RWPE1 (cell line): ENCODE measurements around the gene CDIPT.

Experiments
- CTCF ChIA-PET: fragments of 350-600 bp; sonication (Branson Sonifier 250); formaldehyde crosslinking; extraction: SDS; loops from one replicate; lab custom pipeline; 2021; lab: Yijun Ruan, JAX
- POLR2A ChIA-PET: fragments of 400-600 bp; formaldehyde crosslinking; extraction: SDS; loops from one replicate; lab custom pipeline; 2020; ENCODE audit warnings: antibody characterized with exemption; ENCODE audit not compliant: low non-redundant PET; lab: Yijun Ruan, JAX
- DNase-seq: peaks from one replicate; pipeline ENCODE4 v3.0.0; 2012; ENCODE audit warnings: low spot score
- H3K27ac ChIP-seq: fragments of 450-650 bp; 2 replicates; pipeline ENCODE4 v1.5.1; 2017
- TF ChIP-seq, protein P1 (sequence below): fragments of 450-650 bp; conservative IDR thresholded peaks from 2 replicates; pipeline ENCODE4 v1.5.1; 2017; ENCODE audit warnings: low read depth, mild to moderate bottlenecking

Gene CDIPT

DNA sequence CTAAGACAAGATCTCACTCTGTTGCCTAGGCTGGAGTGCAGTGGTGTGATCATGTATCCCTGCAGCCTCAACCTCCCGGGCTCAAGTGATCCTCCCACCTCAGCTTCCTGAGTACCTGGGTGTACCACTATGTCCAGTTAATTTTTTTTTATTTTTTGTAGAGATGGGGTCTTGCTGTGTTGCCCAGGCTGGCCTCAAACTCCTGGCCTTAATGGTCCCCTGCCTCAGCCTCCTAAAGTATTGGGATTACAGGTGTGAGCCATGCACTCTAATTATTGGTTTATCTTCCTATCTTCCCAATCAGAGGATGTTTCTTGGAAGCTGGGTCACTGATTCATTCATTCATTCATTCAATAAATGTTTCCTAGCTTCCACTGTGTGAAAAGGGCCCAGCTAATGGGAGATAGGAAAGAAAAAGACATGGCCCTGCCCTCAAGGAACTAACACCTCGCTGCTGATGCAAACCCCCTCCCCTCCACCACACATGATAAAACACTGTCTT is 45.7 kb upstream of the CDIPT start:
- 0 out of 2 replicates have a peak overlapping the region, but pooled peaks have one; percentile 5 for H3K27ac ChIP-seq
- TF ChIP-seq, protein P1, sequence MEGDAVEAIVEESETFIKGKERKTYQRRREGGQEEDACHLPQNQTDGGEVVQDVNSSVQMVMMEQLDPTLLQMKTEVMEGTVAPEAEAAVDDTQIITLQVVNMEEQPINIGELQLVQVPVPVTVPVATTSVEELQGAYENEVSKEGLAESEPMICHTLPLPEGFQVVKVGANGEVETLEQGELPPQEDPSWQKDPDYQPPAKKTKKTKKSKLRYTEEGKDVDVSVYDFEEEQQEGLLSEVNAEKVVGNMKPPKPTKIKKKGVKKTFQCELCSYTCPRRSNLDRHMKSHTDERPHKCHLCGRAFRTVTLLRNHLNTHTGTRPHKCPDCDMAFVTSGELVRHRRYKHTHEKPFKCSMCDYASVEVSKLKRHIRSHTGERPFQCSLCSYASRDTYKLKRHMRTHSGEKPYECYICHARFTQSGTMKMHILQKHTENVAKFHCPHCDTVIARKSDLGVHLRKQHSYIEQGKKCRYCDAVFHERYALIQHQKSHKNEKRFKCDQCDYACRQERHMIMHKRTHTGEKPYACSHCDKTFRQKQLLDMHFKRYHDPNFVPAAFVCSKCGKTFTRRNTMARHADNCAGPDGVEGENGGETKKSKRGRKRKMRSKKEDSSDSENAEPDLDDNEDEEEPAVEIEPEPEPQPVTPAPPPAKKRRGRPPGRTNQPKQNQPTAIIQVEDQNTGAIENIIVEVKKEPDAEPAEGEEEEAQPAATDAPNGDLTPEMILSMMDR = no peak
- DNase-seq = no peak
- ChIA-PET POLR2A (no interaction called here), CTCF (interaction anchor here (0.5 to 0.7 kb wide), 3 partner anchors 17 to 109 kb away, joined by 3 to 5 read pairs (median 3); no protein-coding TSS in a partner anchor)

DNA sequence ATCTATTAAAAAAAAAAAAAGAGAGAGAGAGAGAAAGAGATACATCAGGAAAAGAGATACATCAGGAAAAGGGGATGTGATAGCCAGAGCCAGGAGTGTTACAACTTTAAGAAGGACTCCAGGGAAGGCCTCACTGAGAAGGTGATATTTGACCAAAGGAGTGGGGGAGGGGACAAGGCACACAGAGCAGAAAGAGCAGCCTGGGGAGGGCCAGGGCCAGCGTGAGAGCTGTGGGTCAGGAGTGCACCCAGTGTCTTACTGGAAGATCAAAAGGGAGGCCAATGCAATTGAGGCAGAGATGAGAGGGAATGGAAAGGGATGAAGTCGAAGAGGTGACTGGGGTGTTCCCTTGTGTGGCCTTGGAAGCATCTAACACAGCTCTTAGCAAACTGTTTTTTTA is 44.9 kb upstream of the CDIPT start:
- 0 out of 2 replicates have a peak overlapping the region, but pooled peaks have one; percentile 5 for H3K27ac ChIP-seq
- CTCF ChIA-PET = interaction anchor here (0.6 to 0.8 kb wide), 2 partner anchors 18 to 36 kb away, joined by 3 to 5 read pairs; no protein-coding TSS in a partner anchor
- TF ChIP-seq, protein P1 = no peak
- DNase-seq = no peak
- POLR2A ChIA-PET = no interaction called here

DNA sequence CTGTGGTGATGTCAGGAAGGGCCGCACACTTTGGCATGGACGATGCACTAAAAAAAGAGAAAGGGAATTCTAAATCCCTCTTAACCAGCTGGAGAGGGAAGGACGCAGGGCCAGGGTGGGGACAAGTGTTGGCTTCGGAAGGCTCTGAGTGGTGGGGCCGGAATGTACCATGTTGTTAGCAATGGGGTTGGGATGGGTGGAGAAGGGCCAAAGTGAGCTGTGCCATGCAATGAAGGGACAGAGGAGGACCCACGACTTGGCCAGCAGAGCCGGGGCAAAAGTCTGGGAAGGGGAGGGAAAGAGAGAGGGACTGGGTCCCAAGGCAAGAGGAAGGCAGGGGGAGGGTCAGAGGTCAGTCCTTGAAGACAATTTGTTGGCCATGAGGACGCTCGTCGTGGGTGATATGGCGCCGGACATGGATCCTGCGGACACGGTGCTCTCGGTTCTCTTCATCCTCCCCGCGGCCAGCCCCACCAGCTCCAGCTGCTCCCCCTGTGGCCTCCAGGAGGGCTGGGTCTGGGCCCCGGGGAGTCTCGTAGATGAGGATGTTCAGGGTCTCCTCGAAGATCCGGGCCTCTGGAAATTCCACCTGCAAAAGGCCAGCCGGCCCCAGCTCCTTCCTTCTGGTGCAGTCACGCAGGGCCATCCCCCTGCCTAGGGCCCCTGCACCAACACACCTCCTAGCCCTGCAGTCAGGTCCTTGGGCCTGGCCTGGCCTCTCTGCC is 43.7 kb upstream of the CDIPT start:
- ChIA-PET CTCF (no interaction called here), POLR2A (interaction anchor here (0.6 kb wide), 1 partner anchor 19 kb away, joined by 6 read pairs; no protein-coding TSS in a partner anchor)
- no peak for DNase-seq
- TF ChIP-seq, protein P1 = no peak
- H3K27ac ChIP-seq = peak overlapping the region; percentile 11

DNA sequence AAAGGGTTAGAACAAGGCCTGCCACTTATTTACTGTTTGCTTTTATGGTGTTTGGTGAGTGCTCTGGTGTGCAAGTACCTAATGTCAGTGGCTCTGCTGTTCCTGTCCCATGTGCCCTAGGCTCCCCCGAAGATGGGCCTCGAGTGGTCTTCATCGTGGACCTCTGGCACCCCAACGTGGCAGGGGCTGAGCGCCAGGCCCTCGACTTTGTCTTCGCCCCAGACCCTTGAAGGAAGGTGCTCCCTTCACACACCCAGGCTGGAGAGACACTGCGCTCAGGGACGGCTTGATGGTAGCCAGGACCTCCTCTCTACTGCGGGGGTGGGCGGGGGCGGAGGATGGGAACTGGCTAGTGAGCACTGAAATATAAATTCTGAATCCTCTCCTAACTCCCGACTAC is 42.6 kb upstream of the CDIPT start:
- no peak for DNase-seq
- POLR2A ChIA-PET = no interaction called here
- H3K27ac ChIP-seq = no peak overlapping the region
- TF ChIP-seq, protein P1 = no peak
- CTCF ChIA-PET = no interaction called here

DNA sequence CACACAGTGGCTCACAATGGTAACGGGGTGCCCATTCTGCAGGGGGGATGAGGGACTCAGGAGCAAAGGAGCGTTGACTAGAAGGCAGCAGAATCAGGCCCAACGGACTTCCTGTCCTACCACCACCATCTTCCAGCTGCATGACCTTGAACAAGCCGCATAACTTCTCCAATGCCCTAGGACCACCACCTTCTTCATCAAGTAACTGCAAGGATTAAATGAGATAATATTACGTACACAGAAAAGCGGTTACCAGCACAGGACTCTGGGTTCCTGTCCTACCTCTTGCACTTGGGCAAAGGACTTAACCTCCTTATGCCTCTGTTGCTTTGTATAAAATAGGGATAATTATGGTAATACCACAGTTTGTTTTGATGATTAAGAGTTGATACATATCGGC is 41.9 kb upstream of the CDIPT start:
- H3K27ac ChIP-seq = no peak overlapping the region
- CTCF ChIA-PET = no interaction called here
- no peak for DNase-seq
- POLR2A ChIA-PET = no interaction called here
- TF ChIP-seq, protein P1 = no peak

DNA sequence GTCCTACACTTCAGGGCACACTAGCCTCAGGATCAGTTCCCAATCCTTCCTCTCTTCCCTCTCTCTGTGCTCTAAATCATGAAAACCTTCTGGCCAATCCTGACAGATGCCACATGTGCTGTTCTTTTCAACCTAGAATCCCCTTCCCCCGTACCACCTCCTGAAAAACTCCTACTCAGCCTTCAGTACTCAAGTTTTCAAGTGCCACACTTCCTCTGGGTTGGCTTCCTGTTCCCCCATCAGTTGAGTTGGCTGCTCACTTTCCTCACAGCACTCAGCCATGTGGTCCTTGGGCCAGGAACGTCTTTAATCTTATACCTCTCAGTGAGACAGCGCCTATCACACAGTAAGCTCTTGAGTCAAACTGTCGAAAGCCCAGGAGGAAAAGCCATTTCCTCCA is 40.6 kb upstream of the CDIPT start:
- H3K27ac ChIP-seq = no peak overlapping the region; the same call in 1 of the 2 replicates
- ChIA-PET CTCF (no interaction called here), POLR2A (no interaction called here)
- DNase-seq = no peak
- TF ChIP-seq, protein P1 = no peak
